SH-SY5Y (cell line): Measurements from ENCODE around the gene TNFSF10.

Experiments
- GATA2 ChIP-seq: IDR thresholded peaks from 2 replicates; pipeline ENCODE4 v1.6.1; 2011; ENCODE audit warnings: mild to moderate bottlenecking, low read depth, low read length
- GATA3 ChIP-seq: IDR thresholded peaks from 2 replicates; pipeline ENCODE4 v1.6.1; 2011; ENCODE audit warnings: low read depth, mild to moderate bottlenecking, low read length, moderate library complexity

DNA sequence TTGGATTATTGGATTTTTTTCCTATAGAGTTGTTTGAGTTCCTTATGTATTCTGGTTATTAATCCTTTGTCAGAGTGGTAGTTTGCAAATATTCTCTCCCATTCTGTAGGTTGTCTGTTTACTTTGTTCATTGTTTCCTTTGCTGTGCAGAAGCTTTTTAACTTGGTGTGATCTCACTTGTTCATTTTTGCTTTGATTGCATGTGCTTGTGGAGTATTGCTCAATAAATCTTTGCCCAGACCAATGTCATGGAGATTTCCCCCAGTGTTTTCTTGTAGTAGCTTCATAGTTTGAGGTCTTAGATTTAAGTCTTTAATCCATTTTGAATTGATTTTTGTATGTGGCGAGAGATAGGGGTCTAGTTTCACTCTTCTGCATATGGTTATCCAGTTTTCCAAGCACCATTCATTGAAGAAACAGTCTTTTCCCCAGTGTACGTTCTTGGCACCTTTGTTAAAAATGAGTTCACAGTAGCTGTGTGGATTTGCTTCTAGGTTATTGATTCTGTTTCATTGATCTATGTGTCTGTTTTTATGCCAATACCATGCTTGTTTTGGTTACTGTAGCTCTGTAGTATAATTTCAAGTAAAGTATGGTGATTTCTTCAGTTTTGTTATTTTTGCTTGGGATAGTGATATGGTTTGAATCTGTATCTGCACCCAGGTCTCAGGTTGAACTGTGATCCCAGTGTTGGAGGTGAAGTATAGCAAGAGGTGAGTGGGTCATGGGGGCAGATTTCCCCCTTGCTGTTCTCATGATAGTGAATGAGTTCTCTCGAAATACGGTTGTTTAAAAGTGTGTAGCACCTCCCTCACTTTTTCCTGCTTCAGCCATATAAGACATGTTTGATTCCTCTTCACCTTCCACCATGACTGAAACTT is 46.1 kb upstream of the TNFSF10 start:
- TF ChIP-seq GATA2 = no peak
- TF ChIP-seq GATA3 = no peak
